ENCODE results near the gene GNAL. TPM values are rescaled to one million over a fixed set of nuclear protein-coding genes. Genes with fewer than 3 reads are reported as not detected.

GNAL gene
- total and polyA plus RNA-seq, 4 donors, result 0.15 to 0.92 (median 0.72) TPM

DNA sequence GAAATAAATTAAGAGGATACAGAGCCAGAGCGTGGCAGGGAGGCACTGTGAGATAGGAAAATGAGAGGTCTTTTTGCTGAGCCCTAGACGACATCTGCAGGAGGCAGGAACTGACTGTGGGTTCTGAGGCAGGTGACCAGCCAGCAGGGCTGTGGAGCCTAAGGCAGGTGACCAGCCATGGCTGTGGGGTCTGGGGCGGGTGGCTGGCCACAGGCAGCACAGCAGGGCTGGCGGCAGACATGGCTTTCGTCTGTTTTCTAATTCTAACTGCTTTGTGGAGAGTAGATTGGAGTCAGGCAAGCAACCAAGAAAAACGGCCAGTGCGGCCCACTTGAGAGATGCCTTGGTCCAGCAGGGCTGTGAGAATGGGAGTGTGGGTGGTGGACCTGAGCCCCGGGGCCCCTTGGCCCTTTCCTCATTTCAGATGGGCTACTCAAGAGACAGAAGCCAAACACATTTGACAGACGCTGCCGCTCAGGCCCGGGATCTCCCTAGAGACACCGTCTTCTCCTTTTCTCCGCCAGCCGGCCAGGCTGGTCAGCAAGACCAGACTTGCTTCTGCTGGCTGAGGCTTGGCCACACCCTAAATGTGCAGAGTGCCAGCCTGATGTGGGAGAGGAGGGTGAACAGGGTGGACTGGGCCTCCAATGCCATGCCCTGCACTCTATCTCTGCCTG, 19.7 kb upstream of the GNAL start:
- WGBS, result 85% methylated on average over 14 of the region's 14 CpGs
- TF ChIP-seq, protein P1, sequence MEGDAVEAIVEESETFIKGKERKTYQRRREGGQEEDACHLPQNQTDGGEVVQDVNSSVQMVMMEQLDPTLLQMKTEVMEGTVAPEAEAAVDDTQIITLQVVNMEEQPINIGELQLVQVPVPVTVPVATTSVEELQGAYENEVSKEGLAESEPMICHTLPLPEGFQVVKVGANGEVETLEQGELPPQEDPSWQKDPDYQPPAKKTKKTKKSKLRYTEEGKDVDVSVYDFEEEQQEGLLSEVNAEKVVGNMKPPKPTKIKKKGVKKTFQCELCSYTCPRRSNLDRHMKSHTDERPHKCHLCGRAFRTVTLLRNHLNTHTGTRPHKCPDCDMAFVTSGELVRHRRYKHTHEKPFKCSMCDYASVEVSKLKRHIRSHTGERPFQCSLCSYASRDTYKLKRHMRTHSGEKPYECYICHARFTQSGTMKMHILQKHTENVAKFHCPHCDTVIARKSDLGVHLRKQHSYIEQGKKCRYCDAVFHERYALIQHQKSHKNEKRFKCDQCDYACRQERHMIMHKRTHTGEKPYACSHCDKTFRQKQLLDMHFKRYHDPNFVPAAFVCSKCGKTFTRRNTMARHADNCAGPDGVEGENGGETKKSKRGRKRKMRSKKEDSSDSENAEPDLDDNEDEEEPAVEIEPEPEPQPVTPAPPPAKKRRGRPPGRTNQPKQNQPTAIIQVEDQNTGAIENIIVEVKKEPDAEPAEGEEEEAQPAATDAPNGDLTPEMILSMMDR (IDR thresholded peaks at IDR 0.05; ENCODE audit: low read depth, low read length, missing input control), result no peak
- TF ChIP-seq NR2F2 (IDR thresholded peaks at IDR 0.05) (no peak), SP1 (IDR thresholded peaks at IDR 0.05) (no peak)
- Histone ChIP-seq H3K9ac (ENCODE audit: low read depth in 1 of 2, low read length in 2 of 2) (no peak overlapping the region), H3K27me3 (ENCODE audit: control insufficient read depth in 4 of 4, insufficient read depth in 4 of 4, low read length in 3 of 4) (peaks cover 0 to 2% (median 0%) of the 10 kb centered on the region in 4 donors), H3K27ac (ENCODE audit: low read depth in 1 of 2, low read length in 2 of 2) (no peak overlapping the region), H3K4me1 (ENCODE audit: control insufficient read depth in 4 of 4, insufficient read depth in 4 of 4, low read length in 3 of 4) (no peaks in the 10 kb centered on the region), H3K36me3 (ENCODE audit: control insufficient read depth in 4 of 4, insufficient read depth in 3 of 4, low read depth in 1 of 4, low read length in 3 of 4) (no peaks in the 10 kb centered on the region), H3K4me3 (ENCODE audit: low read depth in 1 of 3, low read length in 3 of 3) (no peak overlapping the region), H3K9me3 (ENCODE audit: control insufficient read depth in 4 of 4, low read length in 3 of 4) (no peaks in the 10 kb centered on the region)
- peak; percentile 24 for DNase-seq (ENCODE audit: low spot score)

DNA sequence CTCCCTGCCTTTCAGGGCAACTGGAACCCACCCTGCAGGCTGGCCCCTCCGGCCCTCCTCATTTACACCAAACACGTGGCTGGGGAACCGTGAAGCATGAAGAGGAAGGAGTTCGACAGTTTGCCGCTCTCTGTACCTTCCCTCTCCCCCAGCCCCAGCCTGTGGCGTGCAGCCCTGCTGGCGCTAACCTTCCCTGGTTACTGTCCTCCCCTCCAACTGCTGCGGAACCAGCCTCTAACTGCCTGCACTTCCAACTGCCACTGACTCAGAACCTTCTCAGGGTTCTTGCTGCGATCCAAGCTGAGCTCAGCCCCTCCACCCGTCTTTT, 19.2 kb upstream of the GNAL start:
- H3K4me3 ChIP-seq (ENCODE audit: low read depth in 1 of 3, low read length in 3 of 3), result no peak overlapping the region
- H3K4me1 ChIP-seq (ENCODE audit: control insufficient read depth in 4 of 4, insufficient read depth in 4 of 4, low read length in 3 of 4), result no peaks in the 10 kb centered on the region
- WGBS, result 85% methylated on average over 10 of the region's 10 CpGs
- peak; percentile 25 for DNase-seq (ENCODE audit: low spot score)
- no peaks in the 10 kb centered on the region for H3K9me3 ChIP-seq (ENCODE audit: control insufficient read depth in 4 of 4, low read length in 3 of 4)
- H3K9ac ChIP-seq (ENCODE audit: low read depth in 1 of 2, low read length in 2 of 2), result no peak overlapping the region
- no peak overlapping the region for H3K27ac ChIP-seq (ENCODE audit: low read depth in 1 of 2, low read length in 2 of 2)
- TF ChIP-seq, protein P1 (IDR thresholded peaks at IDR 0.05; ENCODE audit: low read depth, low read length, missing input control), result no peak
- TF ChIP-seq YY1 (IDR thresholded peaks at IDR 0.05) (no peak), HNF4G (IDR thresholded peaks at IDR 0.05) (no peak), NR2F2 (IDR thresholded peaks at IDR 0.05) (no peak), HNF4A (conservative IDR thresholded peaks at IDR 0.05) (no peak), SP1 (IDR thresholded peaks at IDR 0.05) (no peak), JUND (IDR thresholded peaks at IDR 0.05) (no peak), GABPA (IDR thresholded peaks at IDR 0.05 in 1 of 2, conservative IDR thresholded peaks at IDR 0.05 in 1 of 2) (no peak), FOXA2 (IDR thresholded peaks at IDR 0.05) (no peak), RXRA (IDR thresholded peaks at IDR 0.05) (no peak), RAD21 (IDR thresholded peaks at IDR 0.05) (no peak), EGR1 (IDR thresholded peaks at IDR 0.05; ENCODE audit: low read depth in 2 of 2) (no peak), FOXA1 (IDR thresholded peaks at IDR 0.05) (no peak), TAF1 (conservative IDR thresholded peaks at IDR 0.05) (no peak)
- TF ChIP-seq, protein P2, sequence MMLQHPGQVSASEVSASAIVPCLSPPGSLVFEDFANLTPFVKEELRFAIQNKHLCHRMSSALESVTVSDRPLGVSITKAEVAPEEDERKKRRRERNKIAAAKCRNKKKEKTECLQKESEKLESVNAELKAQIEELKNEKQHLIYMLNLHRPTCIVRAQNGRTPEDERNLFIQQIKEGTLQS (IDR thresholded peaks at IDR 0.05), result no peak
- TF ChIP-seq, protein P3, sequence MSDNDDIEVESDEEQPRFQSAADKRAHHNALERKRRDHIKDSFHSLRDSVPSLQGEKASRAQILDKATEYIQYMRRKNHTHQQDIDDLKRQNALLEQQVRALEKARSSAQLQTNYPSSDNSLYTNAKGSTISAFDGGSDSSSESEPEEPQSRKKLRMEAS (IDR thresholded peaks at IDR 0.05), result no peak
- TF ChIP-seq, protein P4, sequence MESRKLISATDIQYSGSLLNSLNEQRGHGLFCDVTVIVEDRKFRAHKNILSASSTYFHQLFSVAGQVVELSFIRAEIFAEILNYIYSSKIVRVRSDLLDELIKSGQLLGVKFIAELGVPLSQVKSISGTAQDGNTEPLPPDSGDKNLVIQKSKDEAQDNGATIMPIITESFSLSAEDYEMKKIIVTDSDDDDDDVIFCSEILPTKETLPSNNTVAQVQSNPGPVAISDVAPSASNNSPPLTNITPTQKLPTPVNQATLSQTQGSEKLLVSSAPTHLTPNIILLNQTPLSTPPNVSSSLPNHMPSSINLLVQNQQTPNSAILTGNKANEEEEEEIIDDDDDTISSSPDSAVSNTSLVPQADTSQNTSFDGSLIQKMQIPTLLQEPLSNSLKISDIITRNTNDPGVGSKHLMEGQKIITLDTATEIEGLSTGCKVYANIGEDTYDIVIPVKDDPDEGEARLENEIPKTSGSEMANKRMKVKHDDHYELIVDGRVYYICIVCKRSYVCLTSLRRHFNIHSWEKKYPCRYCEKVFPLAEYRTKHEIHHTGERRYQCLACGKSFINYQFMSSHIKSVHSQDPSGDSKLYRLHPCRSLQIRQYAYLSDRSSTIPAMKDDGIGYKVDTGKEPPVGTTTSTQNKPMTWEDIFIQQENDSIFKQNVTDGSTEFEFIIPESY (IDR thresholded peaks at IDR 0.05), result no peak
- TF ChIP-seq, protein P5, sequence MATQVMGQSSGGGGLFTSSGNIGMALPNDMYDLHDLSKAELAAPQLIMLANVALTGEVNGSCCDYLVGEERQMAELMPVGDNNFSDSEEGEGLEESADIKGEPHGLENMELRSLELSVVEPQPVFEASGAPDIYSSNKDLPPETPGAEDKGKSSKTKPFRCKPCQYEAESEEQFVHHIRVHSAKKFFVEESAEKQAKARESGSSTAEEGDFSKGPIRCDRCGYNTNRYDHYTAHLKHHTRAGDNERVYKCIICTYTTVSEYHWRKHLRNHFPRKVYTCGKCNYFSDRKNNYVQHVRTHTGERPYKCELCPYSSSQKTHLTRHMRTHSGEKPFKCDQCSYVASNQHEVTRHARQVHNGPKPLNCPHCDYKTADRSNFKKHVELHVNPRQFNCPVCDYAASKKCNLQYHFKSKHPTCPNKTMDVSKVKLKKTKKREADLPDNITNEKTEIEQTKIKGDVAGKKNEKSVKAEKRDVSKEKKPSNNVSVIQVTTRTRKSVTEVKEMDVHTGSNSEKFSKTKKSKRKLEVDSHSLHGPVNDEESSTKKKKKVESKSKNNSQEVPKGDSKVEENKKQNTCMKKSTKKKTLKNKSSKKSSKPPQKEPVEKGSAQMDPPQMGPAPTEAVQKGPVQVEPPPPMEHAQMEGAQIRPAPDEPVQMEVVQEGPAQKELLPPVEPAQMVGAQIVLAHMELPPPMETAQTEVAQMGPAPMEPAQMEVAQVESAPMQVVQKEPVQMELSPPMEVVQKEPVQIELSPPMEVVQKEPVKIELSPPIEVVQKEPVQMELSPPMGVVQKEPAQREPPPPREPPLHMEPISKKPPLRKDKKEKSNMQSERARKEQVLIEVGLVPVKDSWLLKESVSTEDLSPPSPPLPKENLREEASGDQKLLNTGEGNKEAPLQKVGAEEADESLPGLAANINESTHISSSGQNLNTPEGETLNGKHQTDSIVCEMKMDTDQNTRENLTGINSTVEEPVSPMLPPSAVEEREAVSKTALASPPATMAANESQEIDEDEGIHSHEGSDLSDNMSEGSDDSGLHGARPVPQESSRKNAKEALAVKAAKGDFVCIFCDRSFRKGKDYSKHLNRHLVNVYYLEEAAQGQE (IDR thresholded peaks at IDR 0.05), result no peak
- no peaks in the 10 kb centered on the region for H3K36me3 ChIP-seq (ENCODE audit: control insufficient read depth in 4 of 4, insufficient read depth in 3 of 4, low read depth in 1 of 4, low read length in 3 of 4)
- H3K27me3 ChIP-seq (ENCODE audit: control insufficient read depth in 4 of 4, insufficient read depth in 4 of 4, low read length in 3 of 4), result peaks cover 0 to 2% (median 0%) of the 10 kb centered on the region in 4 donors

All from liver (tissue), 9 donors.